H9 (cell line): ENCODE results near the gene GTF2H4. TPM values are rescaled to one million over a fixed set of nuclear protein-coding genes. Genes with fewer than 3 reads are reported as not detected.

Experiments used
- DNase-seq: peaks from one replicate; pipeline ENCODE4 v3.0.0-alpha.2; 2017
- H2AFZ ChIP-seq: one replicate; pipeline ENCODE4 v1.6.1; 2013; ENCODE audit warnings: mild to moderate bottlenecking, low read length, control low read depth, moderate library complexity
- H2AK5ac ChIP-seq: 2 replicates; pipeline ENCODE4 v1.6.1; 2013; ENCODE audit warnings: low read length, control low read depth, mixed read lengths; ENCODE audit not compliant: insufficient read length
- H2BK120ac ChIP-seq: one replicate; pipeline ENCODE4 v1.6.1; 2013; ENCODE audit warnings: low read depth, mild to moderate bottlenecking, low read length, control low read depth, inconsistent platforms; ENCODE audit not compliant: poor library complexity, severe bottlenecking
- H2BK12ac ChIP-seq: 2 replicates; pipeline ENCODE4 v1.6.1; 2013; ENCODE audit warnings: low read length, control low read depth, mixed read lengths, low read depth; ENCODE audit not compliant: insufficient read length
- H2BK15ac ChIP-seq: 2 replicates; pipeline ENCODE4 v1.6.1; 2013; ENCODE audit warnings: low read depth, low read length, control low read depth
- H2BK20ac ChIP-seq: one replicate; pipeline ENCODE4 v1.6.1; 2013; ENCODE audit warnings: low read depth, mild to moderate bottlenecking, low read length, control low read depth, inconsistent platforms; ENCODE audit not compliant: poor library complexity, severe bottlenecking
- H2BK5ac ChIP-seq: 2 replicates; pipeline ENCODE4 v1.6.1; 2013; ENCODE audit warnings: low read length, control low read depth, mixed read lengths; ENCODE audit not compliant: insufficient read length
- H3K14ac ChIP-seq: 2 replicates; pipeline ENCODE4 v1.6.1; 2013; ENCODE audit warnings: low read length, control low read depth; ENCODE audit not compliant: insufficient read depth
- H3K18ac ChIP-seq: 2 replicates; pipeline ENCODE4 v1.6.1; 2013; ENCODE audit warnings: low read depth, mild to moderate bottlenecking, mixed read lengths, low read length, control low read depth; ENCODE audit not compliant: insufficient read length
- H3K23ac ChIP-seq: 2 replicates; pipeline ENCODE4 v1.6.1; 2013; ENCODE audit warnings: low read length, control low read depth, mixed read lengths, low read depth; ENCODE audit not compliant: insufficient read length
- H3K23me2 ChIP-seq: 2 replicates; pipeline ENCODE4 v1.6.1; 2013; ENCODE audit warnings: low read depth, mild to moderate bottlenecking, mixed read lengths, low read length, control low read depth; ENCODE audit not compliant: insufficient read length, poor library complexity, severe bottlenecking
- H3K27ac ChIP-seq: 2 replicates; pipeline ENCODE4 v1.5.1; 2013; ENCODE audit warnings: low read length, control low read depth, mixed read lengths, low read depth; ENCODE audit not compliant: insufficient read length
- H3K27me3 ChIP-seq: 2 replicates; pipeline ENCODE4 v1.6.1; 2013; ENCODE audit warnings: low read length, control low read depth, inconsistent platforms; ENCODE audit not compliant: insufficient read depth
- H3K4ac ChIP-seq: 2 replicates; pipeline ENCODE4 v1.6.1; 2013; ENCODE audit warnings: low read depth, mild to moderate bottlenecking, control low read depth, inconsistent platforms, low read length, moderate library complexity
- H3K4me1 ChIP-seq: 2 replicates; pipeline ENCODE4 v1.6.1; 2013; ENCODE audit warnings: low read length, control low read depth, inconsistent platforms; ENCODE audit not compliant: insufficient read depth
- H3K4me2 ChIP-seq: 2 replicates; pipeline ENCODE4 v1.6.1; 2013; ENCODE audit warnings: low read length, control low read depth, mixed read lengths; ENCODE audit not compliant: insufficient read length, insufficient read depth
- H3K56ac ChIP-seq: 2 replicates; pipeline ENCODE4 v1.6.1; 2013; ENCODE audit warnings: low read depth, mild to moderate bottlenecking, mixed read lengths, low read length, control low read depth; ENCODE audit not compliant: insufficient read length
- H3K79me1 ChIP-seq: 2 replicates; pipeline ENCODE4 v1.6.1; 2013; ENCODE audit warnings: low read depth, mild to moderate bottlenecking, moderate library complexity, low read length, control low read depth, inconsistent platforms; ENCODE audit not compliant: insufficient read depth, poor library complexity, severe bottlenecking
- H3K79me2 ChIP-seq: 2 replicates; pipeline ENCODE4 v1.6.1; 2013; ENCODE audit warnings: low read length, control low read depth, inconsistent platforms; ENCODE audit not compliant: insufficient read depth
- H3K9ac ChIP-seq: 2 replicates; pipeline ENCODE4 v1.6.1; 2013; ENCODE audit warnings: low read length, control low read depth, mixed read lengths; ENCODE audit not compliant: insufficient read length; ENCODE audit errors: extremely low read depth
- H3K9me3 ChIP-seq: one replicate; pipeline ENCODE4 v1.6.1; 2013; ENCODE audit warnings: low read depth, low read length, inconsistent platforms; ENCODE audit not compliant: control insufficient read depth
- H3T11ph ChIP-seq: one replicate; pipeline ENCODE4 v1.6.1; 2013; ENCODE audit warnings: mild to moderate bottlenecking, low read length, control low read depth, inconsistent platforms
- H4K20me1 ChIP-seq: one replicate; pipeline ENCODE4 v1.6.1; 2013; ENCODE audit not compliant: control insufficient read depth, insufficient read length, insufficient read depth
- H4K5ac ChIP-seq: 2 replicates; pipeline ENCODE4 v1.6.1; 2013; ENCODE audit warnings: low read depth, mild to moderate bottlenecking, mixed read lengths, low read length, control low read depth; ENCODE audit not compliant: insufficient read length
- H4K8ac ChIP-seq: replicated peaks from 2 replicates; pipeline ENCODE4 v1.6.1; 2013; ENCODE audit warnings: low read length, control low read depth, mixed read lengths, low read depth; ENCODE audit not compliant: insufficient read length
- H4K91ac ChIP-seq: 2 replicates; pipeline ENCODE4 v1.6.1; 2013; ENCODE audit warnings: low read depth, mild to moderate bottlenecking, moderate library complexity, mixed read lengths, low read length, control low read depth; ENCODE audit not compliant: insufficient read length
- H3K27ac Mint-ChIP-seq, 3 experiments: 2 replicates in 2 of 3; 3 replicates in 1 of 3; pipeline ENCODE4 v1.8.0; 2020 to 2021; ENCODE audit warnings: mixed read lengths in 3 of 3, mild to moderate bottlenecking in 1 of 3, moderate library complexity in 1 of 3
- H3K27me3 Mint-ChIP-seq: 2 replicates; pipeline ENCODE4 v1.8.0; 2021; ENCODE audit warnings: low read depth, mild to moderate bottlenecking, moderate library complexity, mixed read lengths
- H3K36me3 Mint-ChIP-seq, 3 experiments: 2 replicates in 2 of 3; 3 replicates in 1 of 3; pipeline ENCODE4 v1.8.0; 2020 to 2021; ENCODE audit warnings: low read depth in 3 of 3, mixed read lengths in 3 of 3; ENCODE audit not compliant: insufficient read depth in 1 of 3
- H3K4me1 Mint-ChIP-seq, 2 experiments: 2 replicates each; pipeline ENCODE4 v1.8.0; 2020; ENCODE audit warnings: mixed read lengths in 2 of 2
- H3K4me3 Mint-ChIP-seq, 2 experiments: 2 replicates in 1 of 2; 3 replicates in 1 of 2; pipeline ENCODE4 v1.8.0; 2020 to 2021; ENCODE audit warnings: mild to moderate bottlenecking in 2 of 2, mixed read lengths in 2 of 2, moderate library complexity in 1 of 2
- H3K9me3 Mint-ChIP-seq, 2 experiments: 2 replicates in 1 of 2; 3 replicates in 1 of 2; pipeline ENCODE4 v1.8.0; 2020; ENCODE audit warnings: mild to moderate bottlenecking in 2 of 2, mixed read lengths in 2 of 2, moderate library complexity in 1 of 2
- WGBS: extraction: QIAGEN DNeasy Blood & Tissue Kit; methylation state at CpG from one replicate; pipeline ENCODE4 v1.1.7; 2013; ENCODE audit warnings: missing lambda C conversion rate, low lambda C conversion rate, mixed read lengths; ENCODE audit not compliant: insufficient read length; ENCODE audit errors: extremely low coverage; 5-methylcytosine and 5-hydroxymethylcytosine counted together
- total RNA-seq: library from RNA; stranded (reverse); gene quantifications from 2 replicates; pipeline ENCODE4 v1.2.1, GENCODE V29; 2021
- TF ChIP-seq, protein P1 (sequence below): fragments of 200-600 bp; sonication (generic); conservative IDR thresholded peaks from 3 replicates; pipeline ENCODE4 v1.8.0; 2021; ENCODE audit warnings: antibody characterized with exemption, mild to moderate bottlenecking

GTF2H4 gene
- total RNA-seq, 1 experiment from 2014 or later: 60.8 TPM

DNA sequence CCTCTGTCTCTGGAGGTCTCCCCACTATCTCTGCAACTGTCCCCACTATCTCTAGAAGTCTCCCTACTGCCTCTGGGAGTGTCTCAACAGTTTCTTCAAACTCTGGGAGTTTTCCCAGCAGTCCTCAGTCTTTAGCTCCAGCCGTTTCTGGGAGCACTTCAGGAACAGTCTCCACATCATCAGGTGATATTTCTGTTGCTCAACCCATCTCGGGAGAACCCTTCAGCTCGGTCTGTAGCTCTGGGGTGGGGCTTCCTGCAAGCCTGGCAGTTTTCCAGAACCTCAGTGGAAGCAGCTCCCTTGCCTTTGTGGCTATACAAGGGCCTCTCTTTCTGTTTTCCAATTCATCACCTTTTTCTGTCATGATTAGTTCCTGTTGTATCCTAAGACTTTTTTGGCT, 27.0 kb downstream of the GTF2H4 start:
- H4K8ac ChIP-seq: no peak overlapping the region
- H3K9ac ChIP-seq: no peak overlapping the region
- H2BK20ac ChIP-seq: no peak overlapping the region
- H3K27ac ChIP-seq: no peak overlapping the region
- DNase-seq: no peak
- H3K27me3 ChIP-seq: no peaks in the 10 kb centered on the region; the same call in 1 of the 2 replicates
- no peaks in the 10 kb centered on the region for H4K20me1 ChIP-seq
- H3K18ac ChIP-seq: no peak overlapping the region
- H3K14ac ChIP-seq: no peak overlapping the region
- no peak overlapping the region for H4K91ac ChIP-seq
- H3K79me1 ChIP-seq: no peaks in the 10 kb centered on the region
- no peak overlapping the region for H2AFZ ChIP-seq
- H3K4me1 Mint-ChIP-seq: peaks cover 13 to 32% of the 10 kb centered on the region in 2 experiments
- no peak overlapping the region for H2BK12ac ChIP-seq
- no peak overlapping the region for H3K4me2 ChIP-seq
- H3T11ph ChIP-seq: no peak overlapping the region
- no peak overlapping the region for H2BK15ac ChIP-seq
- whole genome bisulfite sequencing: no CpG with 5 or more reads among the region's 3 CpGs
- H3K23me2 ChIP-seq: no peaks in the 10 kb centered on the region
- H3K36me3 Mint-ChIP-seq: no peaks in the 10 kb centered on the region
- H3K4ac ChIP-seq: no peak overlapping the region
- no peak overlapping the region for H2BK5ac ChIP-seq
- H3K4me1 ChIP-seq: peaks cover 2% of the 10 kb centered on the region; the same call in 1 of the 2 replicates
- H3K4me3 Mint-ChIP-seq: no peak overlapping the region
- H3K9me3 ChIP-seq: no peaks in the 10 kb centered on the region
- no peaks in the 10 kb centered on the region for H3K9me3 Mint-ChIP-seq
- no peak overlapping the region for H3K23ac ChIP-seq
- H3K79me2 ChIP-seq: no peaks in the 10 kb centered on the region
- H2AK5ac ChIP-seq: no peak overlapping the region
- no peak overlapping the region for H3K56ac ChIP-seq
- H2BK120ac ChIP-seq: no peak overlapping the region
- no peak overlapping the region for H3K27ac Mint-ChIP-seq
- TF ChIP-seq, protein P1, sequence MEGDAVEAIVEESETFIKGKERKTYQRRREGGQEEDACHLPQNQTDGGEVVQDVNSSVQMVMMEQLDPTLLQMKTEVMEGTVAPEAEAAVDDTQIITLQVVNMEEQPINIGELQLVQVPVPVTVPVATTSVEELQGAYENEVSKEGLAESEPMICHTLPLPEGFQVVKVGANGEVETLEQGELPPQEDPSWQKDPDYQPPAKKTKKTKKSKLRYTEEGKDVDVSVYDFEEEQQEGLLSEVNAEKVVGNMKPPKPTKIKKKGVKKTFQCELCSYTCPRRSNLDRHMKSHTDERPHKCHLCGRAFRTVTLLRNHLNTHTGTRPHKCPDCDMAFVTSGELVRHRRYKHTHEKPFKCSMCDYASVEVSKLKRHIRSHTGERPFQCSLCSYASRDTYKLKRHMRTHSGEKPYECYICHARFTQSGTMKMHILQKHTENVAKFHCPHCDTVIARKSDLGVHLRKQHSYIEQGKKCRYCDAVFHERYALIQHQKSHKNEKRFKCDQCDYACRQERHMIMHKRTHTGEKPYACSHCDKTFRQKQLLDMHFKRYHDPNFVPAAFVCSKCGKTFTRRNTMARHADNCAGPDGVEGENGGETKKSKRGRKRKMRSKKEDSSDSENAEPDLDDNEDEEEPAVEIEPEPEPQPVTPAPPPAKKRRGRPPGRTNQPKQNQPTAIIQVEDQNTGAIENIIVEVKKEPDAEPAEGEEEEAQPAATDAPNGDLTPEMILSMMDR: no peak
- no peak overlapping the region for H4K5ac ChIP-seq
- H3K27me3 Mint-ChIP-seq: peaks cover 6% of the 10 kb centered on the region
